ENCODE data around the gene ARRDC2. TPM values are rescaled to one million over a fixed set of nuclear protein-coding genes. Genes with fewer than 3 reads are reported as not detected.

Gene ARRDC2
- total and polyA plus RNA-seq, 9 of the 15 experiments (the other 6 are each of a cell fraction or from before 2014, with no cell fraction given): 1.9 to 27.4 (median 15.2) TPM

DNA sequence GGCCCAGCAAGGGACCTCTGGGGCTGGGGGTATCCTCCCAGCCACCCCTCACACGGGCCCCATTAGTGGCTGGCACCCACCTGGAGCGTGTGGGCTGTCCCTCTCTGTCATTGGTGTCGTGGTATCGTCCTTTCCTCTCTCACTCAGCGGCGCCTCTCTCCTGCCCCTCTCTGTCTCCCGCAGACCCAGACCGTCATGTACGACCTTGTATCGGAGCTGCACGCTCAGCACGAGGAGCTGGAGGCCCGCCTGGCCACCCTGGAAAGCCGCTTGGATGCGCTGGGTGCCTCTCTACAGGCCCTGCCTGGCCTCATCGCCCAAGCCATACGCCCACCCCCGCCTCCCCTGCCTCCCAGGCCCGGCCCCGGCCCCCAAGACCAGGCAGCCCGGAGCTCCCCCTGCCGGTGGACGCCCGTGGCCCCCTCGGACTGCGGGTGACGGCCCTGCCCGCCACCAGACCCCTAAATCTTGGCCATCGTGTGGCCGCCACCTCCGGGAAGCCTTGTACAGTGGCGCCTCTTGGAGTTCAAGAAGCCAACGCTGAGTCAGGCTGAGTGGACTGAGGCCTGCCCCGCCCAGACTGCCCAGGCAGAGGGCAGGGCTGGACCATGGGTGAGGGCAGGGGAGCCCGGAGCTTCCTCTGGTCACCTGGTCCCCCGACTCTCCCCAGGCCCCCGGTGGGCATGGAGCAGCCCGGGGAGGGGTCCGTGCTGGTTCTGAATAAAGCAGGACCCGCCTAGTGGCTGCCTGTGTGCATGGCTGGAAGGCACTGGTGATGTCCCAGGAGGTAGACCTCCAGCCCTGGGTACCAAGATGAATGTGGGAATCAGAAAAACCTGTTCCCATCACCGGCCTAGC lies 9.8 kb upstream of the ARRDC2 start (continued):
- TF ChIP-seq, protein P1, sequence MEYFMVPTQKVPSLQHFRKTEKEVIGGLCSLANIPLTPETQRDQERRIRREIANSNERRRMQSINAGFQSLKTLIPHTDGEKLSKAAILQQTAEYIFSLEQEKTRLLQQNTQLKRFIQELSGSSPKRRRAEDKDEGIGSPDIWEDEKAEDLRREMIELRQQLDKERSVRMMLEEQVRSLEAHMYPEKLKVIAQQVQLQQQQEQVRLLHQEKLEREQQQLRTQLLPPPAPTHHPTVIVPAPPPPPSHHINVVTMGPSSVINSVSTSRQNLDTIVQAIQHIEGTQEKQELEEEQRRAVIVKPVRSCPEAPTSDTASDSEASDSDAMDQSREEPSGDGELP (CRISPR knock-in tag; IDR thresholded peaks at IDR 0.05; ENCODE audit: borderline replicate concordance): 0 out of 2 replicates have a peak, but pooled peaks have one; percentile 18
- TF ChIP-seq, protein P2, sequence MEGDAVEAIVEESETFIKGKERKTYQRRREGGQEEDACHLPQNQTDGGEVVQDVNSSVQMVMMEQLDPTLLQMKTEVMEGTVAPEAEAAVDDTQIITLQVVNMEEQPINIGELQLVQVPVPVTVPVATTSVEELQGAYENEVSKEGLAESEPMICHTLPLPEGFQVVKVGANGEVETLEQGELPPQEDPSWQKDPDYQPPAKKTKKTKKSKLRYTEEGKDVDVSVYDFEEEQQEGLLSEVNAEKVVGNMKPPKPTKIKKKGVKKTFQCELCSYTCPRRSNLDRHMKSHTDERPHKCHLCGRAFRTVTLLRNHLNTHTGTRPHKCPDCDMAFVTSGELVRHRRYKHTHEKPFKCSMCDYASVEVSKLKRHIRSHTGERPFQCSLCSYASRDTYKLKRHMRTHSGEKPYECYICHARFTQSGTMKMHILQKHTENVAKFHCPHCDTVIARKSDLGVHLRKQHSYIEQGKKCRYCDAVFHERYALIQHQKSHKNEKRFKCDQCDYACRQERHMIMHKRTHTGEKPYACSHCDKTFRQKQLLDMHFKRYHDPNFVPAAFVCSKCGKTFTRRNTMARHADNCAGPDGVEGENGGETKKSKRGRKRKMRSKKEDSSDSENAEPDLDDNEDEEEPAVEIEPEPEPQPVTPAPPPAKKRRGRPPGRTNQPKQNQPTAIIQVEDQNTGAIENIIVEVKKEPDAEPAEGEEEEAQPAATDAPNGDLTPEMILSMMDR (IDR thresholded peaks at IDR 0.05 in 2 of 3, conservative IDR thresholded peaks at IDR 0.05 in 1 of 3; ENCODE audit: insufficient read depth in 2 of 3, low read depth in 1 of 3, low read length in 3 of 3): peak in 2 of 3 experiments; percentile 46 to 64
- no peak for TF ChIP-seq DPF2 (IDR thresholded peaks at IDR 0.05)
- TF ChIP-seq ZNF146 (CRISPR knock-in tag; IDR thresholded peaks at IDR 0.05; ENCODE audit: unreplicated experiment): no peak

DNA sequence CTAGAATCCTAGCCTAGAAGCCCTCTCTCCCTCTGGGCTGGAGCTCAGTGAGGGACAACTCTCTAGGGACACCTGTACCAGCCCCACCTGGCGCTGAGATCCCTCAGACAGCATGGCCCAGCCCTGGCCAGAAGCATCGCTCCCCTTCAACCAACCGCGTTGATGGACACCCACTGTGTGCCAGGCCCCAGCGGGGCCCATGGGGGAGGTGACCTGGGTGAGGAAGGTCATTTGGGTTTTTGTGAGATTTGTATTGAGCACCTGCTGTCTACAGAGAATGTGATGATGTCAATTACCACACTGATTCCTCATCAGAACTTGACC lies 9.2 kb upstream of the ARRDC2 start:
- ATAC-seq (no peak), FAIRE-seq (no peak), DNase-seq (ENCODE audit: extremely low read depth in 1 of 4, low spot score in 3 of 4) (no peak)
- intact Hi-C loops (cut with micrococcal nuclease): no loop called here
- H4K20me1 ChIP-seq (replicated peaks; ENCODE audit: control insufficient read depth, insufficient read depth, low read length): no peaks in the 10 kb centered on the region; the same call in 1 of the 2 replicates
- WGBS (ENCODE audit: insufficient coverage, low coverage, missing lambda C conversion rate): 68% methylated on average over 5 of the region's 5 CpGs
- H3K4me2 ChIP-seq (ENCODE audit: insufficient read depth, low read length): no peak overlapping the region
- CTCF ChIA-PET (ENCODE audit: low intra/inter-chr PET ratio): interaction anchor here (5.8 kb wide), 1 partner anchor 59 kb away, joined by 113 read pairs; no protein-coding TSS in a partner anchor
- peak overlapping the region; percentile 75; the same call in 1 of the 2 replicates for H2AFZ ChIP-seq (ENCODE audit: low read depth, low read length)
- H3K9me3 ChIP-seq (replicated peaks; ENCODE audit: control insufficient read depth, insufficient read depth, low read depth, low read length): no peaks in the 10 kb centered on the region
- peaks cover 5% of the 10 kb centered on the region; the same call in 1 of the 3 replicates for H3K36me3 ChIP-seq (ENCODE audit: control insufficient read depth, insufficient read depth, low read length)
- H3K4me3 ChIP-seq: no peak overlapping the region
- in situ Hi-C loops (cut with MboI): loop anchor here (10.0 kb wide), 1 partner anchor 54 kb away; no protein-coding TSS in a partner anchor
- H3K79me2 ChIP-seq (ENCODE audit: control insufficient read depth, insufficient read depth, low read length): peaks cover 24% of the 10 kb centered on the region
- no peaks in the 10 kb centered on the region for H3K27me3 ChIP-seq (ENCODE audit: control insufficient read depth in 2 of 2, insufficient read depth in 2 of 2, low read length in 2 of 2)
- BruUV-seq (replicated peaks): no TSS peak
- POLR2A ChIA-PET: interaction anchor here (0.7 to 1.7 kb wide), 2 partner anchors 61 to 280 kb away, joined by 3 to 6 read pairs; no protein-coding TSS in a partner anchor
- peaks cover 31 to 61% of the 10 kb centered on the region in 2 experiments for H3K4me1 ChIP-seq (replicated peaks in 1 of 2; ENCODE audit: control insufficient read depth in 2 of 2, insufficient read depth in 2 of 2, low read length in 2 of 2)
- no peak overlapping the region; the same call in 2 of the 3 replicates for H3K27ac ChIP-seq (ENCODE audit: extremely low read depth, low read depth, low read length)
- H3K9ac ChIP-seq (ENCODE audit: insufficient read depth in 1 of 2, low read depth in 2 of 2, low read length in 2 of 2): 0 out of 4 replicates have a peak overlapping the region, but pooled peaks of 1 of the 2 experiments have one; percentile 3
- H3K9me1 ChIP-seq (ENCODE audit: control insufficient read depth, insufficient read depth, low read length): no peaks in the 10 kb centered on the region
- TF ChIP-seq, protein P3, sequence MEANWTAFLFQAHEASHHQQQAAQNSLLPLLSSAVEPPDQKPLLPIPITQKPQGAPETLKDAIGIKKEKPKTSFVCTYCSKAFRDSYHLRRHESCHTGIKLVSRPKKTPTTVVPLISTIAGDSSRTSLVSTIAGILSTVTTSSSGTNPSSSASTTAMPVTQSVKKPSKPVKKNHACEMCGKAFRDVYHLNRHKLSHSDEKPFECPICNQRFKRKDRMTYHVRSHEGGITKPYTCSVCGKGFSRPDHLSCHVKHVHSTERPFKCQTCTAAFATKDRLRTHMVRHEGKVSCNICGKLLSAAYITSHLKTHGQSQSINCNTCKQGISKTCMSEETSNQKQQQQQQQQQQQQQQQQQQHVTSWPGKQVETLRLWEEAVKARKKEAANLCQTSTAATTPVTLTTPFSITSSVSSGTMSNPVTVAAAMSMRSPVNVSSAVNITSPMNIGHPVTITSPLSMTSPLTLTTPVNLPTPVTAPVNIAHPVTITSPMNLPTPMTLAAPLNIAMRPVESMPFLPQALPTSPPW (CRISPR knock-in tag; IDR thresholded peaks at IDR 0.05): no peak
- TF ChIP-seq, protein P1 (CRISPR knock-in tag; IDR thresholded peaks at IDR 0.05; ENCODE audit: borderline replicate concordance): peak; percentile 6; the same call in 1 of the 2 replicates
- TF ChIP-seq, protein P4, sequence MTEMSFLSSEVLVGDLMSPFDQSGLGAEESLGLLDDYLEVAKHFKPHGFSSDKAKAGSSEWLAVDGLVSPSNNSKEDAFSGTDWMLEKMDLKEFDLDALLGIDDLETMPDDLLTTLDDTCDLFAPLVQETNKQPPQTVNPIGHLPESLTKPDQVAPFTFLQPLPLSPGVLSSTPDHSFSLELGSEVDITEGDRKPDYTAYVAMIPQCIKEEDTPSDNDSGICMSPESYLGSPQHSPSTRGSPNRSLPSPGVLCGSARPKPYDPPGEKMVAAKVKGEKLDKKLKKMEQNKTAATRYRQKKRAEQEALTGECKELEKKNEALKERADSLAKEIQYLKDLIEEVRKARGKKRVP (CRISPR knock-in tag; IDR thresholded peaks at IDR 0.05): no peak
